Uterus (tissue), 2 donors: Measurements from ENCODE around the gene TTC39B.

ENCODE experiments used
- CTCF ChIP-seq, 4 experiments: fragments of 200-600 bp in 2 of 4; fragments of 450-650 bp in 2 of 4; sonication (generic) in 2 of 4; IDR thresholded peaks; one replicate each; pipeline ENCODE4 v1.5.1; 2016 to 2019; ENCODE audit warnings: antibody characterized with exemption in 4 of 4, mild to moderate bottlenecking in 2 of 4, moderate library complexity in 1 of 4
- POLR2A ChIP-seq, 2 donors: fragments of 450-650 bp; IDR thresholded peaks; one replicate each; pipeline ENCODE4 v1.6.1; 2016; ENCODE audit warnings: antibody characterized with exemption in 2 of 2, mild to moderate bottlenecking in 1 of 2, moderate library complexity in 1 of 2

GRCh38 chr9:15294604-15295003 lies 12.4 kb downstream of the TTC39B start:
- TF ChIP-seq CTCF (IDR thresholded peaks at IDR 0.05) (no peak), POLR2A (IDR thresholded peaks at IDR 0.05) (no peak)
